Measurements from ENCODE around the gene SPINT1.

DNA sequence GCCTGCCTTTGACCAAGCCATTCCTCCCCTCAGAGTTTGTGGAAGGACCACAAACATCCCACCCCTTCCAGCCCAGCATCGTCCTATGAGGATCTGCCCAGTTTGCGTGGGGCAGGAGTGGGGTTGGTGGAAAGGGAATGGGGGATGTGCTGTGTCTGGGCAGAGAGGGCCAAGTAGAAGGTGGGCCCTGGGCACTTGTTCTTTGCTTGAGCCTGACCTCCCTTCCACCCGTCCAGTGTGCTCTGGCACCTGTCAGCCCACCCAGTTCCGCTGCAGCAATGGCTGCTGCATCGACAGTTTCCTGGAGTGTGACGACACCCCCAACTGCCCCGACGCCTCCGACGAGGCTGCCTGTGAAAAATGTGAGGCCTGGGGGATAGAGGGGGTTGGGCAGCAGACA, 10.3 kb downstream of the SPINT1 start:
- TF ChIP-seq SUZ12 (IDR thresholded peaks at IDR 0.05; ENCODE audit: extremely low read depth, insufficient read depth, insufficient read length) = no peak
- TF ChIP-seq YY1 (IDR thresholded peaks at IDR 0.05; ENCODE audit: insufficient read depth, insufficient read length) = no peak
- no peak for TF ChIP-seq ZNF274 (IDR thresholded peaks at IDR 0.05; ENCODE audit: low read depth, low read length)
